T-helper 1 cell treated with Interleukin-12 subunit alpha and Interleukin-12 subunit beta and Interleukin-4 antibody, amounts not matched to agents 30 μg/mL and 1 μg/mL, for 36 hours (primary cell): ENCODE measurements around the gene RARA.

Source experiments
- H3K27ac Mint-ChIP-seq: one replicate; pipeline ENCODE4 v1.8.0; 2021; ENCODE audit warnings: mild to moderate bottlenecking, mixed read lengths
- H3K27me3 Mint-ChIP-seq: one replicate; pipeline ENCODE4 v1.8.0; 2021; ENCODE audit warnings: low read depth, mixed read lengths
- H3K36me3 Mint-ChIP-seq: one replicate; pipeline ENCODE4 v1.8.0; 2021; ENCODE audit warnings: low read depth, mixed read lengths
- H3K4me1 Mint-ChIP-seq: one replicate; pipeline ENCODE4 v1.8.0; 2021; ENCODE audit warnings: low read depth, mixed read lengths
- H3K4me3 Mint-ChIP-seq: one replicate; pipeline ENCODE4 v1.8.0; 2021; ENCODE audit warnings: mild to moderate bottlenecking, moderate library complexity, mixed read lengths
- H3K9me3 Mint-ChIP-seq: one replicate; pipeline ENCODE4 v1.8.0; 2021; ENCODE audit warnings: mixed read lengths

The RARA gene

GRCh38 chr17:40404003-40404402 lies 95.0 kb downstream of the RARA start:
- peaks cover 27% of the 10 kb centered on the region for H3K4me1 Mint-ChIP-seq
- no peaks in the 10 kb centered on the region for H3K9me3 Mint-ChIP-seq
- H3K4me3 Mint-ChIP-seq = no peak overlapping the region
- no peaks in the 10 kb centered on the region for H3K27me3 Mint-ChIP-seq
- no peak overlapping the region for H3K27ac Mint-ChIP-seq
- H3K36me3 Mint-ChIP-seq = peaks cover 48% of the 10 kb centered on the region
